Esophagus muscularis mucosa (tissue), 4 donors: ENCODE data around the gene GUCD1.

ENCODE experiments used
- EP300 ChIP-seq: sonication (generic); formaldehyde crosslinking; IDR thresholded peaks from one replicate; pipeline ENCODE4 v1.6.1; 2017; ENCODE audit warnings: antibody characterized with exemption
- POLR2A ChIP-seq: fragments of 450-650 bp; IDR thresholded peaks from one replicate; pipeline ENCODE4 v1.6.1; 2017; ENCODE audit warnings: antibody characterized with exemption, moderate library complexity, mild to moderate bottlenecking, low read depth
- TF ChIP-seq, protein P1 (sequence below), 3 experiments: fragments of 200-600 bp in 2 of 3; fragments of 450-650 bp in 1 of 3; sonication (generic) in 2 of 3; IDR thresholded peaks; one replicate each; pipeline ENCODE4 v1.5.1; 2017 to 2019; ENCODE audit warnings: antibody characterized with exemption in 3 of 3, mild to moderate bottlenecking in 2 of 3, moderate library complexity in 1 of 3

DNA sequence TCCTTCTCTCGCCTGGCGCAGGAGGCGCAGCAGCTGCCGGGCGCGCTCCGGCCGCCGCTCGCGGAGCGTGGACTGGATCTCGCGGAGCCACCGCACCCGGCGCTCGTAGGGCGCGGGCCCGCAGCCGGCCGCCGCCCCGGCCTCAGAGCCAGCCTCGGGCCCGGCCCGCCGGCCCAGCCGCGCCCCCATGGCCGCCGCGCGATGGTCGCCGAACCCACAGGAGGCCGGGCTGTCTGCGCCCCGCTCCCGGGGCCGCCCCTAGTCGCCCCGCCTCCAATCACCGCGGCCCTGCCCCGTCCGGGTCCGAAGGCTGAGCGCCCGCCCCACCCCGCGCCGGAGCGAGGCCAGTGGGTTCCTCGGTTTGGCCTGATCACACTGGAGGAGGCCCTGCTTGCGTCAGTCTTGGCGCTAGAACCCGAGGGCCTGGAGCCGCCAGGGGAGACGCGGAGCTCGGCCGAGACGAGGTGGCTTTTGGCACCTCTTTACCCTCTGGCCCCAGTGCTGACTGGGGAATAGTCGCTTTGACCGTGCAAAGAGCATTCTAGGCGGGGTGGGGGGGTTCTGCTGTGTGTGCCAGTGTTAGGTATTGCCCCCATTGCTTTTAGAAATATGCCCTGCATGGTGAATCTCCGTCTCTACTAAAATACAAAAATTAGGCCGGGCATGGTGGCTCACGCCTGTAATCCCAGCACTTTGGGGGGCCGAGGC, 38.1 kb upstream of the GUCD1 start, which contains the start of gene LRRC75B:
- TF ChIP-seq, protein P1, sequence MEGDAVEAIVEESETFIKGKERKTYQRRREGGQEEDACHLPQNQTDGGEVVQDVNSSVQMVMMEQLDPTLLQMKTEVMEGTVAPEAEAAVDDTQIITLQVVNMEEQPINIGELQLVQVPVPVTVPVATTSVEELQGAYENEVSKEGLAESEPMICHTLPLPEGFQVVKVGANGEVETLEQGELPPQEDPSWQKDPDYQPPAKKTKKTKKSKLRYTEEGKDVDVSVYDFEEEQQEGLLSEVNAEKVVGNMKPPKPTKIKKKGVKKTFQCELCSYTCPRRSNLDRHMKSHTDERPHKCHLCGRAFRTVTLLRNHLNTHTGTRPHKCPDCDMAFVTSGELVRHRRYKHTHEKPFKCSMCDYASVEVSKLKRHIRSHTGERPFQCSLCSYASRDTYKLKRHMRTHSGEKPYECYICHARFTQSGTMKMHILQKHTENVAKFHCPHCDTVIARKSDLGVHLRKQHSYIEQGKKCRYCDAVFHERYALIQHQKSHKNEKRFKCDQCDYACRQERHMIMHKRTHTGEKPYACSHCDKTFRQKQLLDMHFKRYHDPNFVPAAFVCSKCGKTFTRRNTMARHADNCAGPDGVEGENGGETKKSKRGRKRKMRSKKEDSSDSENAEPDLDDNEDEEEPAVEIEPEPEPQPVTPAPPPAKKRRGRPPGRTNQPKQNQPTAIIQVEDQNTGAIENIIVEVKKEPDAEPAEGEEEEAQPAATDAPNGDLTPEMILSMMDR (IDR thresholded peaks at IDR 0.05) = no peak
- TF ChIP-seq POLR2A (no peak), EP300 (no peak)
